GM10248 (cell line): ENCODE results near the gene MAN1A2.
"Not testable (repeated sequence)": the region's sequence is repeated elsewhere in the genome, so short reads cannot be mapped to it uniquely, and the experiment has no call there.

Experiments
- CTCF ChIA-PET: fragments of 300-600 bp; sonication (Branson Sonifier 250); formaldehyde crosslinking; extraction: SDS; loops from one replicate; lab custom pipeline; 2021; ENCODE audit warnings: antibody characterized with exemption; lab: Yijun Ruan, JAX
- POLR2A ChIA-PET: fragments of 350-650 bp; sonication (Branson Sonifier 250); formaldehyde crosslinking; extraction: SDS; loops from one replicate; lab custom pipeline; 2020; ENCODE audit warnings: antibody characterized with exemption; lab: Yijun Ruan, JAX
- DNase-seq: peaks from one replicate; pipeline ENCODE4 v3.0.0; 2012; ENCODE audit errors: extremely low spot score
- CTCF ChIP-seq: IDR thresholded peaks from 2 replicates; pipeline ENCODE4 v1.5.1; 2012; ENCODE audit warnings: mild to moderate bottlenecking, low read depth; ENCODE audit errors: extremely low read depth, missing control alignments, control extremely low read depth

The MAN1A2 gene

GRCh38 chr1:117556976-117557375 is 189.7 kb downstream of the MAN1A2 start:
- DNase-seq, result no peak
- ChIA-PET POLR2A (no interaction called here), CTCF (interaction anchor here (0.8 to 1.5 kb wide), 4 partner anchors 22 to 201 kb away, joined by 3 to 5 read pairs (median 4); no protein-coding TSS in a partner anchor)
- no peak for TF ChIP-seq CTCF

- CTCF ChIA-PET, result interaction anchor here (1.4 kb wide), 1 partner anchor 17 kb away, joined by 4 read pairs; no protein-coding TSS in a partner anchor
Observed at GRCh38 chr1:117558451-117558850, 191.2 kb downstream of the MAN1A2 start.

GRCh38 chr1:117559139-117559538 is 191.9 kb downstream of the MAN1A2 start:
- no peak for TF ChIP-seq CTCF
- ChIA-PET CTCF (no interaction called here), POLR2A (no interaction called here)
- DNase-seq, result no peak

More at GRCh38 chr1:117558451-117558850, 191.2 kb downstream of the MAN1A2 start:
- DNase-seq, POLR2A ChIA-PET: not testable (repeated sequence)

GRCh38 chr1:117559985-117560384 is 192.7 kb downstream of the MAN1A2 start:
- no peak for DNase-seq
- CTCF ChIA-PET, result interaction anchor here (3.6 kb wide), 1 partner anchor 25 kb away, joined by 21 read pairs; no protein-coding TSS in a partner anchor

GRCh38 chr1:117561071-117561470 is 193.8 kb downstream of the MAN1A2 start:
- TF ChIP-seq CTCF, result no peak
- POLR2A ChIA-PET, result no interaction called here
- DNase-seq, result no peak
- CTCF ChIA-PET, result interaction anchor here (3.6 kb wide), 1 partner anchor 26 kb away, joined by 21 read pairs; no protein-coding TSS in a partner anchor

More at GRCh38 chr1:117559985-117560384, 192.7 kb downstream of the MAN1A2 start:
- POLR2A ChIA-PET, result no interaction called here
- no peak for TF ChIP-seq CTCF

GRCh38 chr1:117561551-117561950 is 194.3 kb downstream of the MAN1A2 start:
- CTCF ChIA-PET, result interaction anchor here (0.7 to 3.6 kb wide), 2 partner anchors 26 to 30 kb away, joined by 3 to 21 read pairs; no protein-coding TSS in a partner anchor
- POLR2A ChIA-PET, result no interaction called here
- TF ChIP-seq CTCF, result no peak
- DNase-seq, result no peak
